Cardiac fibroblast (primary cell): ENCODE results near the gene COMMD3.

Source experiments
- DNase-seq, 2 donors: peaks; one replicate each; pipeline versions ENCODE4 v3.0.0 to v3.0.0-alpha.2; 2010; ENCODE audit warnings: low read depth in 2 of 2
- H3K4me3 ChIP-seq, 2 donors: replicated peaks in 1 of 2; 1 replicate in 1 of 2; 2 replicates in 1 of 2; pipeline ENCODE4 v1.5.1; 2011; ENCODE audit warnings: low read depth in 2 of 2, low read length in 2 of 2, mild to moderate bottlenecking in 2 of 2, moderate library complexity in 1 of 2
- TF ChIP-seq, protein P1 (sequence below): IDR thresholded peaks from one replicate; pipeline ENCODE4 v1.5.1; 2011; ENCODE audit warnings: low read depth, mild to moderate bottlenecking, low read length, inconsistent platforms

COMMD3 gene

DNA sequence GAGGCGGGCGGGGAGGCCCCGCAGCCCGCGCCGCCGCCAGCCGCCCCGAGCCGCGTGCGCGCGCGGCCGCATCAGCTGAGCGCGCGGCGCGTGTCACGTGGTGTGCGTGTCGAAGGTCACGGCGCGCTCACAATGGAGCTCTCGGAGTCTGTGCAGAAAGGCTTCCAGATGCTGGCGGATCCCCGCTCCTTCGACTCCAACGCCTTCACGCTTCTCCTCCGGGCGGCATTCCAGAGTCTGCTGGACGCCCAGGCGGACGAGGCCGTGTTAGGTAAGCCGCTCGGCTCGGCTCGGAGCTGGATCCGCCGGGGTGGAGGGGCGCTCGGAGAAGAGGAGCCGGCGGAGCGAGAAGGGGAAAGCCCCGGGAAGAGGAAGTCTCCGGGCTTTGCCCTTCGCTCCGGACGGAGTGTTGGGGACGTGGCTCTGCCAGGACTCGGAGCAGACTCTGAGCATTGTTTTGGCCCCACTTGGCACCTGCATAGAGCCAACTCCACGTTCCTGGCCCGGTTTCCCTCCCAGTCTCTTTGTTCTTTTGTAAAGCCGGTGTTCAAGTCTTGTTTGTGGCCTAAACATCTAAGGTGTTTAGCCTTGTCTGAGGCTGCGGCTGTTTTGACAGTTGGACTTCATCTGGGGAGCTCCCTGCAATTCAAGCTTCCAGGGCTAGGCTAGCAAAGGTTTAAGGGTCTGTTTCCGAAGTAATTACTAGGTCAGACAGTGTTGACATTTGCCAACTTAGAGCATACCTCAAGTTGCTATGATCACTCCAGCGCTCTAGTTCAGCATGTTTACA is at the start of gene COMMD3:
COMMD3 (plus strand) TSS at position 103 of the 790 bp plus-strand sequence; CDS start at position 133, 30 bp downstream.
- DNase-seq, result peak; percentile 87 to 91
- TF ChIP-seq, protein P1, sequence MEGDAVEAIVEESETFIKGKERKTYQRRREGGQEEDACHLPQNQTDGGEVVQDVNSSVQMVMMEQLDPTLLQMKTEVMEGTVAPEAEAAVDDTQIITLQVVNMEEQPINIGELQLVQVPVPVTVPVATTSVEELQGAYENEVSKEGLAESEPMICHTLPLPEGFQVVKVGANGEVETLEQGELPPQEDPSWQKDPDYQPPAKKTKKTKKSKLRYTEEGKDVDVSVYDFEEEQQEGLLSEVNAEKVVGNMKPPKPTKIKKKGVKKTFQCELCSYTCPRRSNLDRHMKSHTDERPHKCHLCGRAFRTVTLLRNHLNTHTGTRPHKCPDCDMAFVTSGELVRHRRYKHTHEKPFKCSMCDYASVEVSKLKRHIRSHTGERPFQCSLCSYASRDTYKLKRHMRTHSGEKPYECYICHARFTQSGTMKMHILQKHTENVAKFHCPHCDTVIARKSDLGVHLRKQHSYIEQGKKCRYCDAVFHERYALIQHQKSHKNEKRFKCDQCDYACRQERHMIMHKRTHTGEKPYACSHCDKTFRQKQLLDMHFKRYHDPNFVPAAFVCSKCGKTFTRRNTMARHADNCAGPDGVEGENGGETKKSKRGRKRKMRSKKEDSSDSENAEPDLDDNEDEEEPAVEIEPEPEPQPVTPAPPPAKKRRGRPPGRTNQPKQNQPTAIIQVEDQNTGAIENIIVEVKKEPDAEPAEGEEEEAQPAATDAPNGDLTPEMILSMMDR, result no peak
- H3K4me3 ChIP-seq, result peak within 1 kb of the TSS; percentile 70 to 87

DNA sequence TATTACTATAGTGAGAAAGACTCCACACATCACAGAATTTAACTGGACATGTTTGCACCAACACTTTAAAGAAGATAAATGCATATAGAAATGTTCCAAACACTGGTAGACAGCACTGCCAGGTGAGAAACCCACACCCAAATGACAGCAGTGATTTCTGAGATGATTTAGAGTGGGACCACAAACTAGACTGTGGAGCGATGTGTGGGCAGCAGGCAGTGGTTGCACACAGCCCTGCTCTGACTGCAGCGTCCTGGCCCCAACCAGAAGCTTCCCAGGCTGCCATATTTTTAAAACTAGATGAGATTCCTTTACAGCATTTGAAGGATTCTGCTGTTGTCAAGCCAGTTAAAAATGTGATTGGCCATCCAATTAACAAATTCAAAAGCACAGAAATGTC is 47.7 kb upstream of the COMMD3 start:
- TF ChIP-seq, protein P1, result no peak
- H3K4me3 ChIP-seq, result no peak overlapping the region
- no peak for DNase-seq

DNA sequence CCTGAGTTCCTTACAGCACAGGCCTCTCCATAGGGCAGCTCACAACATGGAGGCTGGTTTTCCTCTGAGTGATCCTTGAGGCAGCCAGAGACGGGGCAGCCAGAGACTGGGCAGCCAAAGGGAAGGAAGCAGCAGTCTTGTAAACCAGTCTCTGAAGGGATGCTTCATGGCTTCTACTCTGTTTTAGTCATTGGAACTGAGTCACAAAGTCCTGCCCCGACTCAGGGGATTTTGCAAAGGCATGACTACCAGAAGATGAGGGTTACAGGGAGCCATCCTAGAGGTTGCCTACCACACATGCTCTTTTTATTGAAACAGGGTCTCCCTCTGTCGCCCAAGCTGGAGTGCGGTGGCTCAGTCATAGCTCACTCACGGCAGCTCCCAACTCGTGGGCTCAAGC is 44.4 kb upstream of the COMMD3 start:
- TF ChIP-seq, protein P1, result no peak
- H3K4me3 ChIP-seq, result no peak overlapping the region
- DNase-seq, result no peak

DNA sequence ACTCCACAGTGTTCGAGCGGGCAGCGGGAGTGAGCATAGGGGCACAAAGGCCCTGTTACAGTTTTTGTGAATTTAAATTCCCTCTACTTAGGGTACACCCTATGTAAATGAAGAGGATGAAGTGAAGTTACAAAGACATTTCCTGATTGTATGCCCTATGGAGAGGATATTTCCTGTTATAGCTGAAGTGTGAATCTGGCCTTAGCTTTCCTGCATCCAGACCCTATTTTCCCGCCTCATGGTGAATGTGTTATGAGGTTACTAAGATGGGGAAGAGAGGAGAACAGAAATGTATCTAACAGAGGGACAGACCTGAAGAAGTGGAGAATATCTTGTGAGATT is 37.8 kb upstream of the COMMD3 start:
- no peak for DNase-seq
- TF ChIP-seq, protein P1, result no peak
- H3K4me3 ChIP-seq, result no peak overlapping the region

DNA sequence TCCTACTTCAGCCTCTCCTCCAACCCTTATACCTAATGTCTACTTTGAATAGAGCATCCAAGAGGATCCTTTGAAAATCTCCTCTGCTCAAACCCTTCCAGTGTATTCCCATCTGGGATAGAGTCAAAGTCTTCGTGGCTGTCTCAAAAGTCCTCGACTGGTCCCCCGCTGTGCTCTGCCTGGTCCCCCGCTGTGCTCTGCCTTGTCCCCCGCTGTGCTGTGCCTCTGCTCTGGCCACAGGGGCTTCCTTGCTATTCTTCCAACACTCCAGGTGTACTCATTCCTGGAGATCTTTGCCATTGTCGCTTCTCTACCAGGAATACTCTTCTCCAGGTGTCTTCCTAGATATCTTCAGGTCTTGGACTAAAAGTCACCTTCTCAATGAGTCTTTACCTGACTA is 36.1 kb upstream of the COMMD3 start:
- no peak overlapping the region for H3K4me3 ChIP-seq
- TF ChIP-seq, protein P1, result no peak
- DNase-seq, result no peak

DNA sequence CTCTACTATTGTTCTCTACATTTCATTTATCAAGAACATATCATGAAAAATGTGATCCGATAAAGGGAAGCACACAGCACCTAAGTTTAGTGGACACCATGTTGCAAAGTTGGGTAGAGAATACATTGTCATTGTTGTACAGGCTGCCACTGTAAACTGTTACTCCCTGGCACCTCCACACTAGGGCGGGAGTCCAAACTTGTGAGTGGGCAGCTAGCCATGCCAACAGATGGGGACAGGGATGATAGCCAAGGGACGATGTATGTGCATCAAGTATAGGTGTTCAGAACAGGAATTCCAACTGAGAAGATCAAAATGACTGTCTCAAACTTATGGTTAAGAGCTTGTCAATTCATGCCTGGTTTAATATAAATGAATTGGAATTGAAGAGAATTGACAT is 31.1 kb upstream of the COMMD3 start:
- no peak for DNase-seq
- TF ChIP-seq, protein P1, result no peak

More for the DNA sequence above, 31.1 kb upstream of the COMMD3 start:
- H3K4me3 ChIP-seq, result no peak overlapping the region
